HG03103 (cell line): Measurements from ENCODE around the gene HIRIP3.

Experiments used
- ATAC-seq: cut with Tn5 transposase; IDR thresholded peaks from one replicate; pipeline ENCODE4 v1.9.1; 2021; ENCODE audit warnings: low read depth; ENCODE audit not compliant: unreplicated experiment

HIRIP3 gene

GRCh38 chr16:30000735-30001631, 5.6 kb upstream of the HIRIP3 start:
- no peak for ATAC-seq

DNA sequence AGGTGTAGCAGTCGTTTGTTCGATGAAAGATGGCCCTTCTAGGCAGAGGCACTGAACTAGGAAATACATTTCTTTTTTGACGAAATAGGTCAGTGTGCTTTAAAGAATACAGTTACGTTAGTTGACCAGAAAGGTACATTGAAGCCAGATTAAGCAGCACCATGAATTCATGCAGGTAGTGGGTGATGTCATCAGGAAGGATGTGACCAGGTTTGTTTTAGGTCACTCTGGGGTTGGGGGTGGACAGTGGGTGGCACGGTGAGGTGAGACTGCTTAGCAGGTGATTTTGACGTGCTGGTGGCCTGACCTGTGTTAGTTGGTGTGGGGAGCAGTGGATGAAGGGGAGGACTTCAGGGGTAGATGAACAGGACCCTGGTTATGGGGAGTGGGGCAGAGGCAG, 4.2 kb upstream of the HIRIP3 start:
- no peak for ATAC-seq

- ATAC-seq, result no peak
Observed at GRCh38 chr16:29996766-29997250, 1.4 kb upstream of the HIRIP3 start.

- peak; percentile 90 for ATAC-seq
Observed at GRCh38 chr16:29995911-29996765, 721 bp upstream of the HIRIP3 start, which contains the start of gene INO80E. Gene INO80E (plus strand): TSS chr16:29996241. CDS start chr16:29996311, 70 bp downstream.

DNA sequence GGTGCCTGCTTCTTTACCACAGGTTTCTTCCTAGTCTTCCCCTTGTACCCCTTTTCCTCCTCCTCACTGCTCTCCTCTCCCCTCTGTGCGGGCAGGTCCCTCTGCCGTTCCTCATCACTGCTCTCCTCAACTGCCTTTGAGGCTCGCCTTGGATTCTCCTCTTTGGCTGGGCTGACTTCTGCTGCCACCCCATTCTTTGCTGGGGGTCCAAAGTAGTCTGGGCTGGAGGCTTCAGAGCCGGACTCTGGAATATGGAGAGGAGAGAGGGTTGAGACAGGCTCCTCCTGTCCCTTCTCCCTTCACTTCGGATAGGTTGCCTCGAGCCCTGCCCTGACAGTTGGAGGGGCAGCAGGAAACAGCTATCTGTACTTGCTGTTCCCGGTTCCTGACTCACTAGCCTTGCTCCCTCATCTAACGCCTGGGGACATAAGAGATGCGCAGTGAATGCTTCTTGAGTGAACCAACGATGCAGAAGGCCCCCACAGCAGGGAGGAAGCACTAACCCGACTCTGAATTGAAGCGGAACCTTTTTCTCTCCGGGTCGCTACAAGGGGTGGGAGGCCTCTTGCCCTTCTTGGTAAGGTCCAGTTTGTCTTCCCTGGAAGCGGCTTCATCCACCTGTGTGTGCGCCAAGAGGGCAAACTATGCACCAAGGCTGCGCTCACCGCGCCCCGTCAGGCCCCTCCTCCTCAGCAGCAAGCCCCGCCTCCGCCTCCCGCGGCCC, 655 bp downstream of the HIRIP3 start:
- ATAC-seq, result no peak

GRCh38 chr16:29993903-29994599, 1.4 kb downstream of the HIRIP3 start:
- no peak for ATAC-seq

DNA sequence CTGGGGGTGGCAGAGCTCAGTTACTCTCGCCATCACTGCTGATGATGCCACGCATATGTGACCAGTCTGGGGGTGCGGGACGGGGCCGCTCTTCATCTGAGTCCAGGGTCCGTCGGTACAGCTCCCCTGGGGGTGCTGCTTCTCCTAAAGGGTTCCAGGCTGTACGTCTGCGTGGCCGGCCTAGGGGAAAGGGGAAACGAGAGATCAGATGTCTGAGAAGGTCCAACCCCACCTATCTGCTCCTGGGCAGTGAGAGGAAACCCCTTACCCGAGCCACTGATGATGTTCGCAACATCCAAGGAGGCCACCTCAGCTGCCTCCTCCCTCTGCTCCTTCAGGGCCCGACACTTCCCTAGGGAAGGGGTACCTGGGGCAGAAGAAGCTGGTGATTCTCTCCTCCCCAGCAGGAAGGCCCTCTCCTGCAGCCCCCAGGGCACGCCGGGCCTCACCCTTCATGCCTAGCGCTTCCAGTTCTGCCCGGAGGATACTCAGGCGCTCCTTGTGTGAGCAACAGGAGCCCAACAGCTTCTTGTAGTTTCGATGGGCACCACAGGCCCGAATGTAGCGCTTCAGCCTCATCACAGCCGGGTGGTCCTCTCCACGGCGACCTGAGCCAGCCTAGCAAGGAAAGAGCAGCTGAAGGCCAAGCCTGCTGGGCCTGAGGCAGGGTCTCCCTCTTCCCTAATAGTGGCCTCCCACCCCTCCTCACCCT, 2.1 kb downstream of the HIRIP3 start:
- ATAC-seq, result no peak

DNA sequence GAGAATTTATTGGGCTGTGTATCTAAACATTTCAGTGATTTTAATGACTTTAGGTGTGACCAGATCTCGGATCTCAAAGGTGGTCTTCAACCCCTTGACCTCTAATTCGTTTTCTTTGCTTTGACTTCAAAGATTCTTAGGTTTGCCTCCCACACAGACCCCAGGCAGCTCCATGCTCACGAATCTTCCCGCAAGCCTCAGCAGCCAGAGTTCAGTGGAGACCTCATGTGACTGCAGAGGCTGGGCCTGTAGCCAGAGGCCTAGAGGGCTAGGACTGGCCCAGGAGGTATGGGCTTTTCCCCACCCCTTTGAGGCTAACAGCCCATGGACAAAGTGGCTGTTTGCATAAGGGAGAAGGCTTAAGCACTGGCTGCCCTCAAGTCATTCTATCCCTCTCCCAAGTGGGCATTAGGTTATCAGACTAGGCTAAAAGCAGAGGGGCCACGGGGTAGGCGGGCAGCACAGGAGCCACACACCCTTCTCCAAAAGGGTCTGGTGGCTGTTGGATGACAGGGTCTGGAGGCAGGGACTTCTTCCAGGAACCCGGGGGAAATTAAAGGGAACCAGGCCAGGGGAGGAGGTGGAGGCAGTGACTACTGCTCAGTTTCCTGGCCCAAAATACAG, 3.0 kb downstream of the HIRIP3 start:
- ATAC-seq, result no peak

DNA sequence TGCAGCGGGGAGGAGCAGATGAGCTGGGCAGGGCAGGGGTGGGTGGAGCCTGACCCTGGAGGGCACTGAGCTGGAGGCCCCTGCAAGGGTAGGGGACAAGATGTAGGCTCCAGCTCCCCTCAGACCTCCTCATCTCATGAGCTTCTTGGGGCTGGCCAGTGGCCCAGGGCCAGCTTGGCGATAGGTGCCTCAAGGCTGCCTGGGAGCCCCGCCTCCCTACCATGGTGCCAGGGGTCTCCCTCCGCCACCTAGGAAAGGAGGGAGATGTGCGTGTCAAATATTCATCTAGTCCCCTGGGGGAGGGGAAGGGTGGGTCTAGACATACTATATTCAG, 3.9 kb downstream of the HIRIP3 start:
- no peak for ATAC-seq

DNA sequence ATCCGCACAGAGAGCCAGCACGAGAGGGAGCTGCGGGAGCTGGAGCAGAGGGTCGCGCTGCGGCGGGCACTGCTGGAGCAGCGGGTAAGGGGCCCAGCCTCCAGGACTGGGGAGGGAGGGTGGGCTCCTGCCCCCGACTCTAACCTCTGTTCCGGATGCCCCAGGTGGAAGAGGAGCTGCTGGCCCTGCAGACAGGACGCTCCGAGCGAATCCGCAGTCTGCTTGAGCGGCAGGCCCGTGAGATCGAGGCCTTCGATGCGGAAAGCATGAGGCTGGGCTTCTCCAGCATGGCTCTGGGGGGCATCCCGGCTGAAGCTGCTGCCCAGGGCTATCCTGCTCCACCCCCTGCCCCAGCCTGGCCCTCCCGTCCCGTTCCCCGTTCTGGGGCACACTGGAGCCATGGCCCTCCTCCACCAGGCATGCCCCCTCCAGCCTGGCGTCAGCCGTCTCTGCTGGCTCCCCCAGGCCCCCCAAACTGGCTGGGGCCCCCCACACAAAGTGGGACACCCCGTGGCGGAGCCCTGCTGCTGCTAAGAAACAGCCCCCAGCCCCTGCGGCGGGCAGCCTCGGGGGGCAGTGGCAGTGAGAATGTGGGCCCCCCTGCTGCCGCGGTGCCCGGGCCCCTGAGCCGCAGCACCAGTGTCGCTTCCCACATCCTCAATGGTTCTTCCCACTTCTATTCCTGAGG, 4.4 kb downstream of the HIRIP3 start:
- no peak for ATAC-seq

- no peak for ATAC-seq
Observed at GRCh38 chr16:29990034-29990433, 5.4 kb downstream of the HIRIP3 start.

GRCh38 chr16:29989111-29989858, 6.1 kb downstream of the HIRIP3 start:
- ATAC-seq, result no peak

DNA sequence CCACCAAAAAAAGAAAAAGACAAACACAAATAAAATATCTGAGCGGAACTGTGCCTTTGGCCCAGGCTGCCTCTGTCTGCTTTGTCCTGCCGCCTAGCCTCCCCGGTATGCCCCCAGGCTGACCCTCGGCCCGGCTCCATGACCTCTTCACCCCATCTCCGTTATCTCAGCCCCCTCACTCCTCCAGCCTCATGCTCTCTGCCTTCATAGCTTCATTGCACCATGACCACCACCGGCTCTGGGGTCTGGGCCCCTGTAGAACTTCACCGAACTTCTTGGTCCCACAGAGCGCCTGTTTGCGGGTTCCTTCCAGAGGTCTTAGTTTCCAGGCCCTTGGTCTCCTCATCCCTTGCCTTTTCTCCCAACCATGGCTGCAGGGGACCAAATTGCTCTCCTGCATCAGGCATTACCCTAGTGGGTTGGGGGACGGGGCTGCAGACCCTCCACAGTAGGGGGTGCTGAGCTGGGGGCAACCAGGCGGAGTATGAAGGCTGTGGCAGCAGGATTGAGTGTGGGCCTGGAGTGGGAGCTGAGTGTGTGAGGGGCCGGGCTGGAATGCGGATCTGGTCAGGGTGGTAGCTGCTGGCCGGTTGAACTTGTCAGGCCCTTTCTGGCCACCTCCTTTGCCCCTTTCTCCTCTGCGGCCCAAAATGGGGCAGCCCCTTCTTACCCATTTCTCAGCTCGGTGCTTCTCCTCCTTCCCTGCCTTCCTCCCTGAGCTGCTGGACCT, 6.9 kb downstream of the HIRIP3 start:
- no peak for ATAC-seq

DNA sequence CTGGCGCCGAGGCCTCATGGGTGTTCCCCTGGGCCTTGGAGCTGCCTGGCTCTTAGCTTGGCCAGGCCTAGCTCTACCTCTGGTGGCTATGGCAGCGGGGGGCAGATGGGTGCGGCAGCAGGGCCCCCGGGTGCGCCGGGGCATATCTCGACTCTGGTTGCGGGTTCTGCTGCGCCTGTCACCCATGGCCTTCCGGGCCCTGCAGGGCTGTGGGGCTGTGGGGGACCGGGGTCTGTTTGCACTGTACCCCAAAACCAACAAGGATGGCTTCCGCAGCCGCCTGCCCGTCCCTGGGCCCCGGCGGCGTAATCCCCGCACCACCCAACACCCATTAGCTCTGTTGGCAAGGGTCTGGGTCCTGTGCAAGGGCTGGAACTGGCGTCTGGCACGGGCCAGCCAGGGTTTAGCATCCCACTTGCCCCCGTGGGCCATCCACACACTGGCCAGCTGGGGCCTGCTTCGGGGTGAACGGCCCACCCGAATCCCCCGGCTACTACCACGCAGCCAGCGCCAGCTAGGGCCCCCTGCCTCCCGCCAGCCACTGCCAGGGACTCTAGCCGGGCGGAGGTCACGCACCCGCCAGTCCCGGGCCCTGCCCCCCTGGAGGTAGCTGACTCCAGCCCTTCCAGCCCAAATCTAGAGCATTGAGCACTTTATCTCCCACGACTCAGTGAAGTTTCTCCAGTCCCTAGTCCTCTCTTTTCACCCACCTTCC, 7.9 kb downstream of the HIRIP3 start:
- ATAC-seq, result no peak

DNA sequence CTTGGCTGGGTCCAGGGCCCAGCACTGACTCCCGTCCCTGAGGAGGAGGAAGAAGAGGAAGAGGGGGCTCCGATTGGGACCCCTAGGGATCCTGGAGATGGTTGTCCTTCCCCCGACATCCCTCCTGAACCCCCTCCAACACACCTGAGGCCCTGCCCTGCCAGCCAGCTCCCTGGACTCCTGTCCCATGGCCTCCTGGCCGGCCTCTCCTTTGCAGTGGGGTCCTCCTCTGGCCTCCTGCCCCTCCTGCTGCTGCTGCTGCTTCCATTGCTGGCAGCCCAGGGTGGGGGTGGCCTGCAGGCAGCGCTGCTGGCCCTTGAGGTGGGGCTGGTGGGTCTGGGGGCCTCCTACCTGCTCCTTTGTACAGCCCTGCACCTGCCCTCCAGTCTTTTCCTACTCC, 8.5 kb downstream of the HIRIP3 start:
- no peak for ATAC-seq

DNA sequence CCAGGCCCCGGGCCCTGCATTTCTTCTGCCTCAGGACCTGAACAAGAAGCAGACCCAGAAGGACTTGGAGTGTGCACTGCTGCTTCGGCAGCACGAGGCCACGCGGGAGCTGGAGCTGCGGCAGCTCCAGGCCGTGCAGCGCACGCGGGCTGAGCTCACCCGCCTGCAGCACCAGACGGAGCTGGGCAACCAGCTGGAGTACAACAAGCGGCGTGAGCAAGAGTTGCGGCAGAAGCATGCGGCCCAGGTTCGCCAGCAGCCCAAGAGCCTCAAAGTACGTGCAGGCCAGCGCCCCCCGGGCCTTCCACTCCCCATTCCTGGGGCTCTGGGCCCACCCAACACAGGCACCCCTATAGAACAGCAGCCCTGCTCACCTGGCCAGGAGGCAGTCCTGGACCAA, 9.2 kb downstream of the HIRIP3 start:
- no peak for ATAC-seq
